GM12873 (cell line): ENCODE results near the gene PCNX1.

Source experiments
- TF ChIP-seq, protein P1 (sequence below): IDR thresholded peaks from 2 replicates; pipeline ENCODE4 v1.5.1; 2012; ENCODE audit warnings: low read depth, mild to moderate bottlenecking, moderate library complexity, low read length, control low read depth; ENCODE audit not compliant: insufficient read depth; ENCODE audit errors: missing control alignments

Gene PCNX1

GRCh38 chr14:71119075-71119474 lies 211.8 kb downstream of the PCNX1 start:
- TF ChIP-seq, protein P1, sequence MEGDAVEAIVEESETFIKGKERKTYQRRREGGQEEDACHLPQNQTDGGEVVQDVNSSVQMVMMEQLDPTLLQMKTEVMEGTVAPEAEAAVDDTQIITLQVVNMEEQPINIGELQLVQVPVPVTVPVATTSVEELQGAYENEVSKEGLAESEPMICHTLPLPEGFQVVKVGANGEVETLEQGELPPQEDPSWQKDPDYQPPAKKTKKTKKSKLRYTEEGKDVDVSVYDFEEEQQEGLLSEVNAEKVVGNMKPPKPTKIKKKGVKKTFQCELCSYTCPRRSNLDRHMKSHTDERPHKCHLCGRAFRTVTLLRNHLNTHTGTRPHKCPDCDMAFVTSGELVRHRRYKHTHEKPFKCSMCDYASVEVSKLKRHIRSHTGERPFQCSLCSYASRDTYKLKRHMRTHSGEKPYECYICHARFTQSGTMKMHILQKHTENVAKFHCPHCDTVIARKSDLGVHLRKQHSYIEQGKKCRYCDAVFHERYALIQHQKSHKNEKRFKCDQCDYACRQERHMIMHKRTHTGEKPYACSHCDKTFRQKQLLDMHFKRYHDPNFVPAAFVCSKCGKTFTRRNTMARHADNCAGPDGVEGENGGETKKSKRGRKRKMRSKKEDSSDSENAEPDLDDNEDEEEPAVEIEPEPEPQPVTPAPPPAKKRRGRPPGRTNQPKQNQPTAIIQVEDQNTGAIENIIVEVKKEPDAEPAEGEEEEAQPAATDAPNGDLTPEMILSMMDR, result no peak

GRCh38 chr14:71119832-71120231 lies 212.6 kb downstream of the PCNX1 start:
- TF ChIP-seq, protein P1, result no peak

DNA sequence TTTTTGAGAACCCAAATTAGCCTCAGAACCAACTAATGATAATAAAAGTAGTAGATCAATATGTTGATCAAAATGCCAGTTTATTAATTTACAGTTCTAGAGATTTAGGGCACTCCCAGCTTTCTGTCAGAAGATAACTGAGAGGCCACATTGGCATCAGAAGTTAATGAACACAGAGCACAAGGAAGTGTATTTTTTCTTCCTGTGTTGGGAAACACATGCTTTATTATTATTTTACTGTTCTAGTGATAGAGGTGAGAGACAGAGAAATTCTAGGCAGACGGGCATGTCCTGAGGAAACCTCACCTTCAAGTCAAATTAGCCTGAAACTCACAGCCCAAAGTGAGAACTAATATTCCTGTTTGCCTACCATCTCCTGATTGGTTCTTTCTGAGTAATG lies 213.7 kb downstream of the PCNX1 start:
- TF ChIP-seq, protein P1, result no peak

DNA sequence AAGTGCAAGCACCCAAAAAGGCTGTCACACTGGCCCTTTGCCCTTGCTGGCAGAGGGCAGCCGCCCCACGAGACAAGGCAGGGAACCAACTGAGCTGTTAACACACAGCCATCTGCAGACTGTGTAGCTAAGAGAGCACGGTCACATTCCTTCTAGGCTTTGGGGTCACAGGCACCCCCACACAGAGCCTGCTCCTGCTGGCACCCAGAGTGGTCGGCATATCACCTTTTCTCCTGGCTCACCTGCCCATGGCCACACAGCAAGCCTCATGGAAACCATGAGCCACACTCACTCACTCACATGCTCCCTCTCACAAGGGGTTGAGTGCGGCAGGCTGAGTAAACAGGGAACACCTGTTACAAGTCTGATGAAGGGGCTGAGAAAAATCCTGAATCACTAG lies 214.5 kb downstream of the PCNX1 start:
- TF ChIP-seq, protein P1, result no peak

DNA sequence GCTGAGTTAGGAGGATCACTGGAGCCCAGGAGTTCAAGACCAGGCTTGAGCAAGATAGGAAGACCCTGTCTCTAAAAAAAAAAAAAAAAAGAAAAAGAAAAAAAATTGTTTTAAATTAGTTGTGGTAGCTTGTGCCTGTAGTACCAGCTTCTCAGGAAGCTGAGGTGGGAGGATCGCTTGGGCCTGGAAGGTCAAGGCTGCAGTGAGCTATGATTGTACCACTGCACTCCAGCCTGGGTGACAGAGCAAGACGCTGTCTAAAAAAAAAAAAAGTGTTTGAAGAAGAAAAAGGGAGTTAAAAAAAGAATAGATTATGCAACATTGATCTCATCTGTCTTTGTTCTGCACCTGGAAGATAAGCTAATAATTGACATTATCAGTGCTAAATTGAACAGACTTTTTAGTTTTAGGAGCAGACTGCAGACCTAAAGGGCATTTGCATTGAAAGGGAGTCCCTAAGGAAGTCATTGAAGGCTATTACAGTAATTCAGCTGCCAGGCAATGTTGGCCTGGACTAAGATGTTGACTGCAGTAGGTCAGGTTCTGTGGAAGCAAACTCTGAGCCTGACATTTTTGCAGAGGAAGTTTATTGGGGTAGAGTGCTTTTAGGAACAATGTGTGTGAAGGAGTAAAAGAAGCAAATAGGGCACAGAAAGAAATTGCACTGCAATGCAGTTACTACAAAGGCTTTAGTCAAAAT lies 215.8 kb downstream of the PCNX1 start:
- TF ChIP-seq, protein P1, result no peak

- TF ChIP-seq, protein P1, result no peak
Measured at GRCh38 chr14:71123579-71124135, 216.4 kb downstream of the PCNX1 start.

- TF ChIP-seq, protein P1, result no peak
Measured at GRCh38 chr14:71130491-71131179, 223.4 kb downstream of the PCNX1 start.
